DMS153 treated with DMSO at 0.1 percent for 48 hours (cell line): ENCODE measurements around the gene ACP6.

Experiments
- DNase-seq: peaks from one replicate; lab custom pipeline; 2025; ENCODE audit not compliant: unreplicated experiment; lab: John Stamatoyannopoulos, UW

Gene ACP6

DNA sequence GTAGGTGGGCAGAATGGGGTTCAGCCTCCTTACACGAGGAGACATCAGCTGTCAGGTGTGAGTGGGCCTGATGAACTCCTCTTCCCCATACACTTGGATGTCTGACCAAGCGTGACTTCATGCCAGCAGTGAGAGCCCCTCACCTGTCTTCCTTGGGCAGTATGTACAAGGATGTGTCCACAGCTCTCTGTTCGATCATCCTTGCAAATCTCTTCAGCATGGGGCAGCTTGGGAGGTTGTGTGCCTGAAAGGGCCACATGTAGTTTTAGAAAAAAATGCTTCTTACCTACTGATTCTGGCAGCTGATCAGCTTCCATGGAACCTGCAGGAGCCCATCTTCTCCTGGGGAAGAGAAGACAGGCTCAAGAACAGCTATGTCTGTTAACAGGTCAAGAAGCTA lies 18.0 kb downstream of the ACP6 start:
- no peak for DNase-seq

DNA sequence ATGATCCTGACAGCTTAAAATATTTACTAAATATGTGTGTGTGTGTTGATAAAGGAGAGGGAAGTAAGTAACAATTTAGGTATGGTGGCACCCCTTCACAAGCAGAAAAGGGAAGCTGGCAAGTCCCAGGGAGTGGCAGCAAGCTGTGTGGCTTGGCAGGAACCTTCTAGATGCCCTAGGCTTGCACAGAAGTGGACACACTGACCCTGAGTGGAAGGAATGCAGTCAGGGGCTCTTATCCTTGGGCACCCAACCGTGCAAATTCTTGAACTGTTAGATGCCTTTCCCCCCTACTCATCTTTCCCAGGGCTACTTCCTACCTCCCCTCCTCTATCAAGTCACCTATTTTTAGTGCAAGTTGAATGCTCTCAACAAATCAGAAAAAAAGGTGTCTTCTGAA lies 18.9 kb downstream of the ACP6 start:
- no peak for DNase-seq

DNA sequence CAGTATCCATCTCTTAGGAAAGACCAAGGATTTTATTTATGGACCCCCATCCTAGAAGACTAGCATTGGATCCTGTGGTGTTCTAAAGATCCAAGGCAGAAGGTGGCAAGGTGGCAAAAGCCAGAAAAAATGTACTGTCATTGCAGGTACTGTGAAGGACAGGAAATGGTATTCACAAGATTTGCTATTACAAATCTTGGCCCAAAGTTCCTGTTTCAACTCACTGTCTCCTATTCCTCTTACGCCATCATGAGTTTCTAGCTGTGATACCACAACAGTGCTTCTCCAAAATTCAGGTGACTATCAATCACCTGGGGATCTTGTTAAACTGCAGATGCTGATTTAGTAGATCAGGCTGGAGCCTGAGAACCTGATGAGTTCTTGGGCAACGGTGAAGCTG lies 21.4 kb downstream of the ACP6 start:
- DNase-seq = no peak

DNA sequence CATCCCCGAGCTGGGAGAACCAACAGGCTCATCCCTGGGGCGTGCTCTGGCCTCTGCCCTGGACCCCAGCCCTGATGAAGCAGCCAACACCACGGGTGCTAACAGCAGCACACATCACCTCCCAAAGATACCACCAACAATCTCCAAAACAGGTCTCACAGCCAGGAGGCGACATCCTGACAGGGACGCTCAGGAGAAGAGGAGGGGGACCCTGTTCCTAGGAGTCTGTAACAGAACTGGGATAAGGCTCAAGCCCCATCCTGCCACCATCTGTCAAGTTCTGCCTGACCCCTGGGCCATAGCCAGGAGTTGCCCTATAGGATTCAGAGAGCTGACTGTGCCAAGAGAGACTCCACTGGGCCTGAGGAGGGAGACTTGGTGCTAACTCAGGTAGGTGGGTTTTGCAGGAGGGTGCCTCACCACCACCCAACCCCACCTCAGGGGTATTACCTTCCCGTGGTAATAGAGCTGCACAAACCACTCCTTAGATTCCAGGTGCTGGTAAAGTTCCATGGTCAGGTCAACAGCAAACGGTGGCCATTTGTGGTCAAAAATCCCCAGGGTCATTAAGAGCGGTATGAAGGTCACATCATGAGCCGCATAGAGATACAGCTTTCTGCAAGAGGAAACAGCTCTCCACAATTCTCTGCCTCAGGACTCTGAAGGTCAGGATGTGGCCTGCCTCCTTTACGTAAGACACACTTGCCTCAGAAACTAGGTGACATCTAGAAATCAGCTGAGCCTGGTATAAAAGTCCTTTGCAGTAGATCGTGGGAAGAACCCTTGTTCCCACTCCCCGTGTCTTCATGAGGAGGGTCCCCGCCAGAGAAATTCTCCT lies 22.3 kb downstream of the ACP6 start:
- no peak for DNase-seq

DNA sequence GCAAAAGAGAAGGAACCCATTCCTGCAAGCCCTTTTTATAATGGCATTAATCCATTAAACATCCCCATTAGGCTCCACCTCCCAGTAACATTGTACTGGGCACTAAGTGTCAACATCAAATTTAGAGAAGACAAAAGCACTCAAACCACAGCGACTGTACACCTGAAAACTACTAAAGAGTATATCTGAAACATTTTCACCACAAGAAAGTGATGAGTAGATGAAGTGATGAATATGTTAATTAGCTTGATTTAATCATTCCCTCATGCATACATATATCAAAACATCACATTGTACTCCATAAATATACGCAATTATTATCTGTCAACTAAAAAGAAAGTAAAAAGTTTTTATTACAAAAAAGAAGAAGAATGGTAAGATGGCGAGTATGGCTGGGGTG lies 26.4 kb downstream of the ACP6 start:
- no peak for DNase-seq

DNA sequence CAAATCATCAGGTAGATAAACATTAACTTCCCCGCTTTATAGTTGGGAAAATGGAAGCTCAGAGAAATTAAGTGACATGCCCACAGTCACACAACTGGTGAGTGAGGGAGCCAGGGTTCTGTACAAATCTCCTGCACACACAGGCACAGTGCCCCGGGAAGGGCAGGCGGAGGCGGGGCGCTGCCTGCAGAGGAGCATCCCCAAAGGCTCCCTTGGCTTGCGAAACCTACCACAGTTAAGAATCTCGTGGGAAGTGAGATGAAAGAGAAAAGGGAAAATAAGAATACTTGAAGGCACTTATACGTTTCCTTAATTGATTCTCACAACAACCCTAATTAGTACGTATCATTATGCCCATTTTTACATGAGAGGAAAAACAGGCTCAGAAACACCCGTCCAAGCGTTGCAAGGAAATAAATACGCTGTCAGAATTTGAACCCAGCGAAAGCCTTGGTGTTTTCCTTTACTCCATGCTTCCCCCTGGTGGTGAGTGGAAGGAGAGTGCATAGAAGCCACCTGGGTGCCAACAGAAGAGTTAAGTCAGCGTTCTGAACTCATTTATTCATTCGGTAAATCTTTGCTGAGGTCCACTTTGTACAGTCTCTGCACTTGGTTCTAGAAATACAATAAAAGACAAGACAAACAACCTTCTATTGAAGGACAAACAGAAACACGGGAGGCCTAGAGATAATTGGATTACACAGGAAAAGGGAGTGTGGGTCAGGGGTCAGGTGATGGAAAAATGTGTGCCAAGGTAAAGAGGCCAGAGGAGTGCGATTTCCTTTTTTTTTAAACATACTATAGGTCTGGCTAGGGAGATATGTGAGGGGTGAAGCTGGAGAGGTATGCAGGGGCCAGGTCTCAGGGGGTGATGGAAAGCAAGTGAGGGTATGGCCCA lies 28.4 kb downstream of the ACP6 start:
- DNase-seq = peak; percentile 24

DNA sequence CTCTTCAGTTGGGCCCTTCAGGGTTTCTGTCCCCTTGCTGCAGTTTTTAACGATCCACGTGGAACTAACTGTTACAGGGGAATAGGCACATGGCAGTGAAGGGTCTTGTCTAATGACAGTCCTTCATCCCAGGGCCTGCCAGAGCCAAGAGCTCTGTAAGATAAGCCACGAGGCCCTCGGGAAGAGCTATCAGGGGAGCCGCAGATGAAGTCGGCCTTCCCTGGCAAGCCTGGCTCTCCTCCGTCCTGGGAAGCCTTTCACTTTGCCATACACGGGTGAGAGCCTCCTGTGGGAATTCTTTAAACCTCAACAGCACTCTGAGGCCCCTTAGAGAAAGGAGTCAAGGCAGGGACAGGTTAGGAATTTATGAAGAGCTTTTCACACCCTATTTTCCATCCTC lies 29.0 kb downstream of the ACP6 start:
- DNase-seq = no peak

DNA sequence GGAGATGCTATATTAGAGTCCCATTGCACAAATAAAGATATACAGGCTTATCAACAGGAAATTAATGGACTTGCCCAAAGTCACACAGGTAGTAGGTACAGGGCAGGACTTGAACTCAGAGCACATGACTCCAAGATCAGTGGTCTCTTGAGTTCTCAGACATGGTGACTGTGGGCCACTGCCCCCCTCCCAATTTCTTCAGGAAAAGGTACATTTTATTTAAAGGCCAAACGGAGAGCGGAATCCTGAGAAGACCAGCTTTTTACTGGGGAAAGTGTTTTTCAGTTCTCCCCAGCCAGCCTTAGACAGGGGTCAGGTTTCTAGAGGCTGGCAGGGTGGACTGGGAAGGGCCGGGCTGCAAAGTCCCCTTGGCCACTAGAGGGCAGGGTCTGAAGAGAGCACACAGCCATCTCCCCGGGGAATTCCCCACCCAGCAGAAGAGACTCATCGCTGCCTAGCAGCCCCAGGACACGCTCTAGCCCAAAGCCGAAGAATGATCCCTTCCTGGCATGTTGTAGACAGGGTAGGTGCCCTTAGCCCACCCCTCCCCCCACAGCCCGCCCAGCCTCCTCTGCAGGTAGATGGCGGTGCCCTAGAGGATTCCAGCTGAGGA lies 29.7 kb downstream of the ACP6 start:
- peak; percentile 94 for DNase-seq

DNA sequence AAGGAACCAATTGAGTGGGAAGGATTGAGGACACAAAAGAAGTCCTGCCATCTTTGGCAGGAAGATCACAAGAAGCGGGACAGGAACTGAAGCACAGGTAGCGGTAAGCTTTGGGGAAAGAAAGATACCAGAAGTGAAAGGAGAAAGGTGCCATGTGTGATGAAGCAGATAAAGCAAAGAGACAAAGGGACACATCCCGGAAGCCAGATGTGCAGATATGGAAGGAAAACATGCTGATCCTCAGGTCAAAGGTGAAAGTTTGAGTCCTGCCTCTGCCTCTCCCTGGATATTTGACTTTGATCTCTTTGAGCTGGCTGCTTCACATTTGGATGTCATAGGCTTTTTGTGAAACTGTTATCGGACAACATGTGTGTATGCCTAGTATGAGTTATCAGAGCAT lies 34.0 kb downstream of the ACP6 start:
- DNase-seq = no peak

DNA sequence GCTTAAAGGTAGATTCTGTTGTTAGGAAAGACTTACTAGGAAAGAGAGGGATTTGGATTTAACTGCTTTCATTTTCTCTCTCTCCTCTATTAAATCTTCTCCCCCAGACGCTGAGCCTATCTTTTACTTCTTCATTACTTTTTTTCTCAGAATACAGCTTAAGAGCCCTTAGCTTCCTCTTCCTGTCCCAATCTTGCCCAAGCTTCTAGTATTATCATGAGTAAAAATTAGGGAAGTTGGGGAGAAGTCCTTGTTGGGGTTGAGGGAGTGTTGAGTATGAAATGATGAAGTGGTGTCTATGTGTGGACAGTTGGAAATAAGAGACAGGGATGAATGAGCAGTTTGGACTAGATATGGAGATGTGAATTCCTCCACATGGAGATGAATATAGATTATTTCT lies 35.0 kb downstream of the ACP6 start:
- no peak for DNase-seq

DNA sequence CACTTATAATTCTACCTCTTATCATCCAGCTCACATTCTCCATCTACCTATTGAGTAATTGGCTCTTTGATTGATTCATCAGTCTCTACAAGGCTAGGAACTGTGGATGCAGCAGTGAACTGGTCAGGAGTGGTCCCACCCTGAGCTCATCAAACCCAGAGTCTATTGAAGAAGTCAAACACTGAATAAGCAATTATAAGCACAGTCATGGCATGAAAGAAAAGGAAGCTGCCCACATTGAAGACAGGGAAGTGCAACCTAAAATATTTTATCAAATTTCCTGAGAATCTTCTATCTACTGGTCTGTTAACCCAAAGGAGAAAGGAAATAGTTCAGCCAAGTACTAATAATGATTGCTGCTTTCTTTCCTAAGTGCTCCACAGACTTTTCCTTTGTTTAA lies 35.7 kb downstream of the ACP6 start:
- DNase-seq = no peak

DNA sequence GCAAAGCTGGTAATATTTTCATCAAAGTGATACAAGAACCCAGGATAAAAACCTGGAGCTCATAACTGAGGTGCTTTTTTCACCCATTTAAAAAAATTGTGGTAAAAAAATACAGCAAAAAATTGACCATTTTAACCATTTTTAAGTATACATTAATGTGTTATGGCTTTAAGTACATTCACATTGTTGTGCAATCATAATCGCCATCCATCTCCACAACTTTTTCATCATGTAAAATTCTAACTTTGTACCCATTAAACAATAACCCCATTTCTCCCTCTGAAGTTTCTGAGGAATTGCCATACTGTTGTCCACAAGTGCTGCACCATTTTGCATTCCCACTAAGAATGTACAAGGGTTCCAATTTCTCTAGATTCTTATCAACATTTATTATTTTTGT lies 36.6 kb downstream of the ACP6 start:
- DNase-seq = no peak

DNA sequence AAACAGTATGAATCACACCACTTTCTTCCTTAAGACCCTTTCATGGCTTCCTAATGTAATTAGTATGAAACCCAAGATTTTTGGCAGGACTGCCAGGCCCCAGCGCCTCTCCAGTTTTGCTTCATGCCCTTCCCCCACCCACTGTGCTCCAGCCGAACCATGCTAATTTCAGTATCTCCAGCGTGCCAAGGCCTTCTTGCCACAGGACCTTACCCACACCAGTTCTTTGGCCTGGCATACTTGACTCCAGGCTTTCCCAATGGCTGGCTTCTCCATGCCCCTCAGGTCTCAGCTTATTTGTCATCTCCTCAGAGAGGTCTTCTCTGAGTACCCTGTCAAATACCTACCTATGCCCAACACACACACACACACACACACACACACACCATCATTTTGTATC lies 38.5 kb downstream of the ACP6 start:
- DNase-seq = no peak

DNA sequence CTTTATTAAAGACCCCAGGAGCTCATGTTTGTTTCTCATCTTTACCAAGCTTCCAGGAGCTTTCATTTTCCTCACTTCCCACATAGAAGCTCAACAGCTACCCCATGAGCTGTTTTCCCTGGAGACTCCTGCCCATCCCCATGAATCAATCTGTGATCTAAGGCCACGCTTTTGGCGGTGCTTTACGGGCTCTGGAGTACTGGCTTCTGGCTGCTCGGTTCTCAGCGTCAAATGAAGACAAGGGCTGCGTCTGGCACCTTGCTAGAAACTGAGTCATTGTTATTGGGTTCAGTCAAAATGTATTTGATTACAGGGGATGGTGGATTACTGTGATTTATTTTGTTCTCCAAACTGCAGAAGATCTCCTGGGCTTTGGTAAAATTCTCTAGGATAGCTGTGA lies 39.9 kb downstream of the ACP6 start:
- DNase-seq = no peak

DNA sequence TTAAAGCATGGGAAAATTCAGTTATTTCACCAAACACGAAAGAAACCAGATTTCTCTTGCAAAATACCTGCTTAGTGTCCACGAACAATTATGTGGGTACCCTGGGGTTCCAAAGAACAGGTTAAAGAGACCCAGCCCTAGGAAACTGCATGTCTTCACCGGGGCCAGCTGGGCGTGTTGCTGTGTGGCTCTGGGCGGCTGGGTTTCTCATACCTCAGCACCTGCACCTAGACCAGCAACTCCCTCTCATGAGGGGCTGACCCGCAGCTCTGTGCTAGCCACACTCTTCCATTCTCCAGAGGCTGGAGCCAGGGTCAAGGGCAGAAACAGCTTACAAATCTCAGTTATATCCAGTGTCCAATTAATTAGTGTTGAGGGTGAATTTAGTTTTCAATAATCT lies 40.3 kb downstream of the ACP6 start:
- DNase-seq = no peak

DNA sequence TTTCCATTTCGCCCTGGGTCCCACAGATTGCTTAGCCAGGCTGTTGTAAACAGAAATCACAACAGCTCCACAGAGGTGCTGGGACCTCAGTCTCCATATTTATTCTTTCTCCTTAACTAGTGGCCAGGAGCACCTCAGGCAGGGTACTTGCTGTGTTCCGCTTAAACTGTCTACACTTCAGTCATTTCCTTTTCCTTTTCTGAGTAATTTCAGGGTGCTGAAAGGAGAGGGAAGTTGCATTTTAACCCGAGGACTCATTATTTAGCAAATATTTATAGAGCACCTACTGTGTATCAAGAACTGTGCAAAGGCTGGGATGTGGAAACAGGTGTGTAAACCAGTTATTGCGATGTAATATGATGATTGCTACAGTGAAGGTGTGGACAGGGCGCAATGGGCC lies 41.9 kb downstream of the ACP6 start:
- no peak for DNase-seq

DNA sequence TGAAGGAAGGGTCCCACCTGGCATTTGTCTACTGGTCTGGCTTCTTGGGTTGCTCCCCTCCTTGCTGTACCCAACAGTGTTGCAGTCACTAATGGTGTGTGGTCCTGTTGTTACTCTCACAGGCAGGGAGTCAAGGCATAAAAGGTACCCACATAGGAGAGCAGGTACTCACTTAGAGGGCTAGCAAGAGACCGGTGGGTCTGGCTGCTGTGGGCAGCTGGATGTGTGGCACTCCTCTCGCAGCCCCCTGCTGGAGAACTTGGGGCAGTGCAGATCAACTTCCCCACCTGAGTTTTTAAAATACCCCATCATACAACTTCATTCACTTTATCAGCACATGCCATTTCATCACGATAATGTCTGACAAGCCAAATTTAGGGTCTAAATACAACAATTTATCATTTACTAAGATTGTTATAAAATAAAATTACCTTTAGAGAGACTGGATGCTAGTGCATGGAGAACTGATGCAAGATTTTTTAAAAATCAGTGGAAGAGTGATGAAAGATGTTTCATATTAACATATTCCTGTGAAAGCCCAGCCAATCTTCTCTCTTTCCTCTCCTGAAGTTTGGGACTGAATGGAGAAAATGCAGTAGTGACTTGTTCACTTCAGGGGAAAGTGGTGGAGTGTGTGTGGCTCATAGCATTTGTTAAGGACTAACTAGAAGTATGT lies 42.8 kb downstream of the ACP6 start:
- DNase-seq = peak; percentile 77

DNA sequence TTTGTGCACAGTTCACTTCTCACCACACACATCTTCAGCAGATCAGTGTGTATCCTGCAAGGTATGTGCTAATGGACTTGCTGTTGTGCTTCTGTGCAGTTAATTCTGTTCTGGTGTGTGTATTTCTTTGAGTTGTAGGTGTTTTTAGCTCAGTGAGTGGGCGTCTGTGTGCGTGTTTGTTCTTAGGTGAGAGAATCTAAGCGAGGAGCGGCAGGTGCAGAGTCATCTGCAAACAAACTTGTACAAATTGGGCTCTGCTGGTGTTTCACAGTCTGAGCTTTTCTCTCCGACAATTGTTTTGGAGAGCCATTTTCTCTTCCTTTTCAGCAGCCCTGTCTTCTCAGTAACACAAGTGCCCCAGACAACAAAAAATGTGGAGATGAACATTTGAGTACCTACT lies 43.6 kb downstream of the ACP6 start:
- DNase-seq = peak; percentile 43

DNA sequence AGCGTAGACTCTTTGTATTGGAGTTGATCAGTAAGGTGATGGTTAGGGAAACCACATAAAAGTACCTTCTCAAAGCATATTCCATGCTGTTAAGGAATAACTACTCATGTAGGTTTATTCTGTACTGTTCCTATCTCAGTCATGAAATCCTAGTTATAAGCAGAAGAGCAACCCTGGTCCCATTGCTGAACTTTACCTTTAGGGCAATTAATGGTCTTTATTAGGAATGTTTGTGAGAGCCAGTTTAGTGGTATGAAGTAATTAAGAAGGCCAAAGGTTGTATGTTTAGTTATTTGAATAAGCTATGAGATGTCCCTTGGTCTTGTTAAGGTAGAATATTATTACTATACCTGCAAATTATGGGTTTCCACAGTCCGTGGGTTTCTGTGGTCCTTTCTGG lies 44.0 kb downstream of the ACP6 start:
- DNase-seq = peak; percentile 40

DNA sequence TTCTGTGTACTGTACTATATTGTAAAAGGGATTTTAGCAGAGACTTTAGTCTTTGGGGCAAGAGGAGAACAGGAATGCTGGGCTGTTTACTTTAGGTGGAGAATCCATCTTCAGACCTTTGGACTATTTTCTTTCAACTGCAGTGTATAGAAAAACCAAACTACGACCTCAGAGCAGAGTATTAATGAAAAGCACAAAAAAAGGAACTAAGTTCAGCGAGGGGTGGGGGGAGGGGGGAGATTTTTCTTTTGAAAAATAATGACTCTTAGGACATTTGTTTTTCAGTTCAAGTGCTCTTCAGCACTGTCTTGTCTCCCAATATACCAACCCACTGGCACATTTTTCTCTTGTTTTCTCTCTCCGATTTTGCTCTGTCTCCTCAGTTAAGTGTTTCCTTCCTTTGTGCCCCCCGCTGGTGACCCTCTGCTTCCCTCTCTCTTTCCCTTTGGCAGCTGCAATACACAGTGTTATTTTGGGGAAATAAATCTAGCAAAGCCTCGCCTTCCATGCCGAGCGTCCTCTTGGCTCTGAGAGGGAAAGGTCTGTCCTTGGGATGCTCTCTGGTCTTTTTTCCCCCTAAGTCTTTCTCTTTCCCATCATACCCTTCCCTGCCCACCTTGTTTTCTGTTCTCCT lies 44.8 kb downstream of the ACP6 start:
- DNase-seq = no peak

DNA sequence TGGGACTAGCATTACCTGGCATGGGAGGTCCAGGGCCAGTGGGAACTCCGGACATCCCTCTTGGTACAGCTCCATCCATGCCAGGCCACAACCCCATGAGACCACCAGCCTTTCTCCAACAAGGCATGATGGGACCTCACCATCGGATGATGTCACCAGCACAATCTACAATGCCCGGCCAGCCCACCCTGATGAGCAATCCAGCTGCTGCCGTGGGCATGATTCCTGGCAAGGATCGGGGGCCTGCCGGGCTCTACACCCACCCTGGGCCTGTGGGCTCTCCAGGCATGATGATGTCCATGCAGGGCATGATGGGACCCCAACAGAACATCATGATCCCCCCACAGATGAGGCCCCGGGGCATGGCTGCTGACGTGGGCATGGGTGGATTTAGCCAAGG lies 45.8 kb downstream of the ACP6 start:
- no peak for DNase-seq
